Stimulated activated CD8-positive, alpha-beta memory T cell treated with anti-CD3 and anti-CD28 coated beads, Interleukin-2, amount 100 ng/mL, for 1 hour (primary cell): ENCODE data around the gene IQCH.

Experiments used
- DNase-seq, 2 donors: peaks; one replicate each; pipeline ENCODE4 v3.0.0-alpha.2; 2020; ENCODE audit warnings: low read depth in 2 of 2

Gene IQCH

DNA sequence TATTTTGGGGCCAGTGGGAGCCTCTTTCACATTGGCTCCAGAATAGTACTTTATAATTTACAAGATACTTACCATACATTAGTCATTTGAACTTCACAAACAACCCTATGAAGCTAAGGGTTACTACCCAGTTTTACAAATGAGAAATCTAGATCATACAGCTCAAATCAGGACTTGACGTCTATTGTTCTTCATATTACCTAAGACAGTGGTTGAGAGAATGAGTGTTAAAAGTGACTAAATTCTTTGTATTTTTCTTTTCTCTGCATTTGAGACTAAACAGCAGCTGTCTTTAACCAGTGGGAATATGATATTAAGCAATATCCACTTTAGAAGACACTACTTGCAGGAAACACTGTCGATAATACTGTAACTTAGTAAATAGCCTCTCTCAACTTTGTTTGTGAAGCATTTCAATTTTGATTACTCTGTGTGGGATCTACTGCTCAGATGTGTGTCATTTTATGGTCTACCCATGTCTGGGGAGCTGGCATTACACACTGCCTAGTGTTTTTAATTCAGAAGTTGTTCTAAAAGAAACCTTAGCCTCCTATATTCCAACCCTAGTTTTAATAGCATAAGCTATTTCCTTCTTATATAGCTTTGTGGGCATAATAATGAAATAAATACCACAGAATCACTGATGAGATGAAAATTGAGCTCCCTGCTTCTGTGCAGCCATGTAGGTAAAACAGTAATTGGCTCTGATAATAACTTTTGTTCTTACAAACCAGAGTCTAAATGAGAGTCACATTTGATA is 45.9 kb downstream of the IQCH start:
- no peak for DNase-seq

GRCh38 chr15:67303490-67304363 is 49.1 kb downstream of the IQCH start:
- DNase-seq, result no peak

DNA sequence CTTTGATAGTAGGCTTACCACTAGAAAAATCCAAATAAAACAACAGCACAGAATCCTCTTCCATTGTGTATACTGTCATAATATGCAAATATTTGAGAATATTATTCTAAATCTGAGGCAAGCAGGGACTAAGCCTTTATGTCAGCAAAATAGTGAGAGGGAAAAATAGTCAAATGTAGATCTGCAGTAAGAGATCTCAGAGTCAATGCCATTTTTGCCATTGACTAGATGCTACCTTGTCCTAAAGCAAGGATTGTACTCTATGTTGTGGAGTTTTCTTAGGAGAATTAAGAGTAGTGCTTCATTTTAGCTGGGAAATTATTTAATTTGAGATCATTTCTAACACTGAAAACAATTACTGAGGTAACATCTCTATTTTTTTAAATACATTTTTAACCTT is 50.2 kb downstream of the IQCH start:
- no peak for DNase-seq

DNA sequence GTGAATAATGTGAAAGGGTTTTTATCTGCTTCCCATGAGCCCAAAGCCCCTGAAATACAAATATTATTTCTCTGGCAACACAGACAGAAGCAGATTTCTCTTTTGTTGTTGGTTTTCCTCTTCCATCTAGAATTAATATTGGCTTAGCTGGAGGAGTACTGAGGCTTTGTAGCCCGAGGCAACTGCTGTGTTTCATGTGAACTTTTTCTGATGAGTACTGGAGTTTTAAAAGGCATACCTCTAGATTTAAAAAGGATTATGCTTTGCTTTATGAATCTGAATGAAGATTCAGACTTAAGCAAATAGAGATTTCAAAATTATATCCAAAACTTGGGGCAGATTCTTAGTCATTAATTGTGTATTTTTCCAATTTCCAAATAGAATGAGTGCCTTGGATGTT is 50.9 kb downstream of the IQCH start:
- no peak for DNase-seq

GRCh38 chr15:67307156-67307555 is 52.6 kb downstream of the IQCH start:
- no peak for DNase-seq

DNA sequence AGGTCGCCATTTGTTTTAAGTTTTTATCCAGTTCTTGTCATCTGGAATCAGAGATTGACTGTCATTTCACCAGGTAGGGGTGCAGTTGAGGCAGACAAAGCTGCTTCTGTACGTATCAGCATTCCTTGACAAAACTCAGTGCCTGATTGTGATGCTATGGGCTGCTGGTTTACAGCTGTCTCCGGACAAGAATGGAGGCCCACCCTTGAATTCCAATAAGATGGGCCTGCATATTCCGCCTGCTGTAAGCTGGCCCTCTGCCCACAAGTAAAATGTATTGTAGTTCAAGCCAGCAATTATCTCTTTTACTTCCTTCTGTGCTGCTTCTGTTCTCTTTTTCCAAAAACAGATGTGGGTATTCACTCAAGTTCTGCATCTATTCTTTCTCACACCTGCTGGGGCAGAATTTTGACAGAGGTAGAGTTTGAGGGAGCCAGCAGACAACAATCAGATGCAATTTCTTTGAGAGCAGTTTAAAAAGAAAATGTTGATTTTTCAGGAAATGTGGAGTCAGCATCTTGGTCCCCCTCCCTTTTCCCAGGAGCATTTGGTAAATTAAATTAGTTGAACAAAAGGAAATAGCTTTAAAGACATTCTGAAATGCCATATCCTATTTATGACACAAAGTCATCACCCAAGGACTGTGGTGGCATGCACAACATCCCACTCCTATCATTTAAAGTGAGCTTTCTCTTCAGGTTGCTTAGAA is 53.5 kb downstream of the IQCH start:
- DNase-seq, result no peak

DNA sequence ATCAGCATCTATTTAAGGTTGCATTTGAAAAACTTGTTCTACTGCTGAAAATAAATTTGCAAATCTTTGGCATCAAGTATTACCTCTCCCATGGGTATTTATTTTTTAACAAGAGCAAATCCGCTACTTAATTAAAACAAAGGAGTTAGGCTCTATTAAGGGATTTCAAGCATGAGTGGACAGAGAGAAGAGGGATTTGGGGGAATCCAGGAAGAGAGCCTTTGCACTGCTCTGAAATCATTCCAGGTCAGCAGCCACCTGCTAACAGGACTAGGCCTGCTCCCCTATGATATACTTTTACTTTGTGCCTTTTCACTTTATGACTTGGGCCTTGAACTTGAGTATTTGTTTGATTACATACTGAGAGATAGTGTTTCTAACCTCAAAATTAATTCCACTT is 57.1 kb downstream of the IQCH start:
- no peak for DNase-seq

GRCh38 chr15:67319961-67320360 is 65.4 kb downstream of the IQCH start:
- DNase-seq, result no peak

DNA sequence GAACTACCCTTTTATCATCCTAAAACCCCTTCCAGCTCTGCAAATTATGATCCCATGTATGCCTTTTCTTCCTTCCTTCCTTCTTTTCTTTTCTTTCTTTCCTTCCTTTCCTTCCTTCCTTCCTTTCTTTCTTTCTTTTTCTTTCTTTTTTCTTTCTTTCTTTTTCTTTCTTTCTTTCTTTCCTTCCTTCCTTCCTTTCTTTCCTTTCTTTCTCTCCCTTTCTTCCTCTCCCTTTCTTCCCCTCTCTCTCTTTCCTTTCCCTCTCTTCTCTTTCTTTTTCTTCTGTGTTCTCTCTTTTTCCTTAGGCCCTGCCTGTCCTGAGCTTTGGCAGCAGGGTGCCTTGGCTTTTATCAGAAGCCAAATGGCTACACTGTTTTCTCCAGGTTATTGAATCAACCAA is 66.8 kb downstream of the IQCH start:
- no peak for DNase-seq

- no peak for DNase-seq
Measured at GRCh38 chr15:67322481-67322880, 67.9 kb downstream of the IQCH start.

GRCh38 chr15:67327312-67327711 is 72.7 kb downstream of the IQCH start:
- no peak for DNase-seq

DNA sequence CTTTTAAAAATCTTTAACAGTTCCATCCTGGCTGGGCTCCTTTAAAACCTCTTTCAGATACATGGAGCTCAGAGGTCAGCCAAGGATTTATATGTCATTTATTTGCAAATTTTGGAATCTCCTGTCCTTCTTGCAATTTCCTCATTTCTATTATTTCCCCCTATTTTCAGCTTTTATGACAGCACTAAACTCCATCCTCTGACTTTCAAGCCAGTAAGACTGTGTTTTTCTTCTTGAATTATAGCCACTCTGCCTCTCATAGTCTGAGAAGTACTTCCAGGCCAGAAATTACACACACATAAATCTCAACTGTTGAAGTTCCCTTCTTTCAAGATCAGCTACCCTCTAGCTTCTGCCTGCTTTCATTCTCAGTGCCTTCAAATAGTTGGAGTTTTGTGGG is 73.2 kb downstream of the IQCH start:
- DNase-seq, result no peak

- no peak for DNase-seq
Measured at GRCh38 chr15:67329984-67330733, 75.6 kb downstream of the IQCH start.

DNA sequence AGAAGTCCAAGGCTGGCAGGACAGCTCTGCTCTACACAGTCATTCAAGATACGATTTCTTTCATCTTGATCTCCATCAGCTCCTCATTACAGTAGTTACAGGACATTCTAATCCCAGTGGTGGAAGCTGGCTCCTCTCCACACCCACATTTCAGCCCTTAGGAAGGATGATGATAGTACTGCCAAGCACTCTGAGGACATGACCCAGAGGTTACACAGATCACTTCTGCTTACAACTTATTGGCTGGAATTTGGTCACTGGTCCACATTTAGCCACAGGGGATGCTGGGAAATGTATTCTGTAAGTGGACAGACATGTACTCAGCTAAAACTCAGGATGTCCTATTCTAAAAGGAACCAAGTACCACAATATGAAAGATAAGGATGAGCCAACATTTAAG is 77.1 kb downstream of the IQCH start:
- DNase-seq, result no peak

DNA sequence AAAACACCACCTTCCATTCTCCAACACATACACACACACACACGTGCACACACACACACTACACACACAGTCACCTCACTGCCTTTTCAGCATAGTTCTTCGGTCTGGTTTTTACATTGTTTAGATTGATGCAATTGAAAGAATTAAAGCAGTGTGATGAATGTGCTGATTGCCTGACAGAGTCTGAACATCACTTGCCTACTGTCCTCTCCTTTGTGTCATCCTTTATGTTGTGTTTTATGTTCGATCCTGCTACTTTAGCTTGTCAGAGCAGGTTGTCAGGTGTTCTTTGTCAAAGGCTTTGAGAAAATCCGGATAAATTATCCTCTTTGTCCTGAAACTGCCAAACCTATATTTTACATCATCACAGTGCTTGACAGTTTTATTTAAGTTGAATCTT is 80.4 kb downstream of the IQCH start:
- no peak for DNase-seq

DNA sequence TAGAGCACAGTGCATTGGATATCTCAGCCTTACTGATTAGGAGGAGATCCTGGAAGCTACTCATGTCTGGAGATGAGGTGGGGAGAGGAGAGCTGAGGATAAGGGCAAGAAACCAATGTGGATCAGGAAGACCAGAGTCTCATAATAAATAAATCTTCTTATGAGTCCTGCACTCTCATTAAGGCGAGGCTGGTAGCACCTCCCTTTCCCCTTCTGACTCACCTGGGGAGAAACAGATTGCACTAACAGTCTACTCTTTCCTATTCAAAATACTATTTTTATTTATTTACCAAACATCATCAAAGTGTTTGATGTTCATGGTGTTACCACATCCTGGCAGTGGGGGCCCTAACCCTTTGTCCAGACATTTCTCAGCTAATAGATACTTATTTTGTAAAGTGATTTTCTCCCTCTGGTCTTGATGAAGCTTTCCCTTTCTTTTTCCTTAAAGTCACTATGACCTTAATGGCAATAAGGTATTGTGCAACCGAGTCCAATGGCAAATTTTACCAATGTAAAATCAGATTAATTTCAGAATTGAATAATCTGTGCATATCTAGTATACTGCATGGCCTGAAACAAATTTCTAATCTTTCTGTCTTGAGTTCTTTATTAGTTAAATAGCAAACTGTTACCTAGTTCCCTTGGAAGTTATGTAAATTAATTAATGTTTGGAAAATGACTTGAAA is 81.1 kb downstream of the IQCH start:
- DNase-seq, result no peak

DNA sequence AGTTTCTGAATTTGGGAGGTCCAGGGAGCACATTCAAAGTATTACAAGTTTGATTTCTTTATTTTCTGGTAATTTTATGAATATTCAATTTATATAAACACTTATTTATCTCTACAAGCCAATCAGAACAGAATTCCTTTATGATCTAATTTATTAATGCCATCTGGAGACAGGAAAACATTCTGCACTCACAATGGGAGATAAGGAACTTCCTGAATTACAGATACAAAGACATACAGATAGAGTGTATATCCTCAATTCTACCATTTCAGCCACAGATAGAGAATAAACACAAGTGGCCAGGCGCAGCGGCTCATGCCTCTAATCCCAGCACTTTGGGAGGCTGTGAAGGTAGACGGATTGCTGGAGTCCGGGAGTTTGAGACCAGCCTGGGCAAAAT is 86.0 kb downstream of the IQCH start:
- no peak for DNase-seq

GRCh38 chr15:67341539-67341938 is 87.0 kb downstream of the IQCH start:
- DNase-seq, result no peak

DNA sequence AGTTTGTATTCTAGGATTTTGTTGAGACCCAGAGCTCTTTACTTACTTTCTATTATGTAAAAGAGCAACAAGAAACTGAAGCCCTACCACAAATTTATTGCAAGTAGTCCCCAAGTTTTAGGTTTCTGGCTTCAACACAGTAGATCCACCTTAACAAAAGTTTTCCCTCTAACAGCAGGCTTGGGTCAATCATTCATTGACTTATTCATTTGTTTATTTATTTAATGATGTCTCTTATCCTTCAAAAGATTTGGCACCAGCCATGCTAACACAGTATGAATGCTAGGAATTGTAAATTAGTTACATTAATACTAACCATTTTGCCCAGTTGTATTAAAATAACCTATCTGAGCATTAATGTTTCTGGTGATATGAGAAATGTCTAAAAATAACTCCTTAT is 88.6 kb downstream of the IQCH start:
- DNase-seq, result no peak

DNA sequence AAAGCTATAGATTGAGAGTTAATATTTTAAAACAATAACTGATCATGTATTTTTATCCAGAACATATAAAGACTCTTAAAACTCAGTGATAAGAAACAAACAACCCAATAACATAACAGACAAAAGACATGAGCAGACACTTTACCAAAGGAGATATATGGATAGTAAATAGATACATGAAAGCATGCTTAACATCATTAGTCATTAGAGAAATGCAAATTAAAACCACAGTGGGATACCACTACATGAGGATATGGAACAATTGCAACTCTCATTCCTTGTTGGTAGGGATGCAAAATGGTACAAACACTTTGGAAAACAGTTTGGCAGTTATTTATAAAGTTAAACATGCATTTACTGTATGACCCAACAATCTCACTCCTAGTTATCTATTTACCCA is 95.0 kb downstream of the IQCH start:
- no peak for DNase-seq

DNA sequence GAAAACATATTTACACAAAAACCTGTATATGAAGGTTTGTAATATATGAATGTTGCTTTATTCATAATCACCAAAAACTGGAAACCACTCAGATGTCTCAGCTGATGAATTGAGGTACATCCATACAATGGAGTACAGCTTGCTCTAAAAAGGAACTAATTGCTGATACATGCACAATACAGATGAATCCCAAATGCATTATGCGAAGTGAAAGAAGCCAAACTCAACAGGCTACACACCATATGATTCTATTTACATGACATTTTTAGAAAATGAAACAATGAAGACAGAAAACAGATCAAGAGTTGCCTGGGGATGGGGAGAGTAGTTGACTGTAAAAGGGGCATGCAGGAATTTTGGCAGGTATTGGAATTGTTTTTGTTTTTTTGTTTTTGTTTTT is 95.5 kb downstream of the IQCH start:
- no peak for DNase-seq
